Stimulated activated CD4-positive, alpha-beta T cell treated with anti-CD3 and anti-CD28 coated beads, Interleukin-1b, Interleukin-23, amount 100 ng/mL, for 1 hour (primary cell): Measurements from ENCODE around the gene GPRC6A.

Experiments
- DNase-seq, 2 donors: peaks; one replicate each; pipeline ENCODE4 v3.0.0-alpha.2; 2020; ENCODE audit warnings: low read depth in 2 of 2

The GPRC6A gene

DNA sequence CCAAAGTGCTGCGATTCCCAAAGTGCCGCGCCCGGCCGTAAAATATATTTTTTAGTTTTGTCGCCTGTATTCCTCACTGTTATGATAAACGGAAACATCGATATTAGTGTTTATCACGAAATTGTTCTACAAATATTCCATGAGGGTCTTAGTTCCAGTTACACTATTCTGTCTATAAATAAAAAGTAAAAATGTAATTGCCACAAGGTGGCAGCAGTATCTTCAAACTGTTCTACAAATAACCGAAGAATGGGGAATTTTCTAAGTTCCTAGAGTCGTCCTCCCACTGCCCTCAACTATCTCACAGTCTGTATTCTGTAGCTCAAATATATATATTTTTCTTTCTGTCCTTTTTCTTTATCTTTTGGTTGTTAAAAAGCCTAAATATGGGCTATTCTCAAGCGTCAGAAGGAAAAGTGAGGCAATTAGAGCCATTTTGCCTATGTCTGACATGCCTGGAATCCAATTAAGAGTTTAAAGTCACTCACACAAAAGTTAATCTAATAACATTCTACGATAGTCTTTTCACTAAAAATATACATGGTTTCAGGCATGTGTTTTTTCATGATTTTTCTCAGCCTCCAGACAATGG, 49.2 kb downstream of the GPRC6A start:
- no peak for DNase-seq

- no peak for DNase-seq
Measured at GRCh38 chr6:116773886-116774285, 55.0 kb downstream of the GPRC6A start.

GRCh38 chr6:116772450-116772849, 56.4 kb downstream of the GPRC6A start:
- no peak for DNase-seq

DNA sequence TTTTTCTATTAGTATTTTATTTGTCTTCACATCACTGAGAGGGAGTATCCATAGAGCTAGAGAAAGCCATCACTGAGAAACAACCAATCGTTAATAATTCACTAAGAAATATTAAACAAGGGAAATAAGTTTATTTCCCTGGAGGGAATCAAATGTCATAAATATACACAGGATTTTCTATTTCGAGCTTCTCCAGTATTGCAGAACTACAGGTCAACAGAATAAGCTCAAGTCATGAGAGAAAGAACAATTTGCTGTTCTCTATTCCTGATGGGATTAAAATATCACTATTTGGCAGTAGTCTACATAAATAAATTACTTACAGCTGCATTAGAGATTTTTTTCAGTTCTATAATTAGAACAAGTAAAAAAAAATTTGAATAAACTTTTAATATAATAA, 61.2 kb downstream of the GPRC6A start:
- DNase-seq: no peak

- no peak for DNase-seq
Measured at GRCh38 chr6:116766506-116767176, 62.2 kb downstream of the GPRC6A start.

DNA sequence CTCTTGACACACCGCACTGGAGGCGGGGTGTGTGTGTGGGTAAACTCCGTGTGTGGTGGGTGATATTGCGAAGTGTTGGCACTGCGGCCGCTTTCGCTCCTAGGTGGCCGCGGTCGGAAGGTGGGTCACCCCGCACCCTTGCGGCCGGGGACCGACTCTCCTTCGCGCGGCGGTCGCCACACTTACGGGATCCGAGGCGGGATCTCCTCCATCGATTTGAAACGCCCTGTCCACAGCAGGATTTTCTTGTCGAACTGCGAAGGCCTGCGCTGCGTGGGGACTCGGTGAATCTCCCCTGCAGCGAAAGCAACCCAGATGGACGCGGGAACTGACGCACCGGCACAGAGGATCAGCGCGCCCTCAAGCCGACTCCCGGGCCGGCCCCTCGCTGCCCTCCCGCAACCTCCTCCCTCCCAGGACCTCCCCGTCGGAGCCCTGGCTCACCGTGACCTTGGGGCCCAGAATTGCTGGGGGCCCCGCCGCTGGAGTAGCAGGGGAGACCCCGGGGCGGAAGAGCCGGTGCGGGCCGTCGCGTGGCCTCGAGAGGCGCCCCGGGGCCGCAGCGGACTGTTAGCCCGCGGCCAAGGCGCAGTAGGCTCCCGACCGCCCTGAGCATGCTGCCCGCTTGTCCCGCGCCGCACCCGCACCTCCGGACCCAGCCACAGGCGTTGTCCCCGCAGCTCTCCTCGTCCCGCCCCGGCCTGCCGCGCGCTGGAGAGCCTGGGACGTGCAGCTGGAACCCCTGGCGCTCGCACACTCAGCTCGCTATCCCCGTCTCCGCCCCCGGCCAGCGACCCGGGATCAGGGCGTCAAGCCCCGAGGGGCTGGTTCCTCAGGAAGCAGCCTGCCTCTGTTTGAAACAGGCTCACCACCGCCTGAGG, 63.7 kb downstream of the GPRC6A start, which contains the start of gene FAM162B:
TSS of gene FAM162B (minus strand) at position 759 of the 881 bp plus-strand sequence. CDS start at position 616, 143 bp downstream.
- DNase-seq: no peak

- DNase-seq: no peak
Measured at GRCh38 chr6:116764629-116764960, 64.3 kb downstream of the GPRC6A start.

DNA sequence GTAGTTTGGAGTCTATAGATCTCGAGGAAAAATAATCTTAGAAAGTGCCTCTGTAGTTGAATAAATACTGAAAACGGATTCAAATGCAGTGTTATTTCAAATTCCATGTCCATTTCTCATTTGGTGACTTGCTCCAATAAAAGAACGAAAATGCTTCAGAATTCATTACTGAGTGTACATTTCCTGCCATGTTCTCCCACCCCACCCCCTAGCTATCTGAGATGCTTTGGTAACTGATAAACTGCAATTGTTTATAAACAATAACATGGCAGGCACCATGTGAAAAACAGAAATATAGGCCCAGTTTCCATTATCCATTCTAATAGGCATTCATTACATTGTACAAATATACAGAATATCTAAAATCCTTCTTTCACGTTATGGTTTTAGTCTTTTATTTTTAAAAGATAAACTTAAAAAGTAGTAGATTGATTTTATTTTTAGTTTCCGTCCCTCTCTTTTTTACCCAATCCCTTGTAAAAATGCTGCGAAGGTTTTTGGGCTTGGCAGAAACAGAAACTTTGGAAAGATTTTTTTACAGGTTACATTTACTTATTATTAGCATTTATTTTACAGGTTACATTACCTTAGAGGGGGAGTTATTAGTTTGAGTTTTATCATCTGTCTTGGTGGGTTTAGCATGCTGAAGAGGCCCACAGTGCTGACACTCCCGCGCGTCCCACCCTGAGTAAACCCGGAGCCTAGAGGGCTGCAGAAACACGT, 64.8 kb downstream of the GPRC6A start:
- DNase-seq: no peak

GRCh38 chr6:116763048-116763447, 65.8 kb downstream of the GPRC6A start:
- DNase-seq: no peak

DNA sequence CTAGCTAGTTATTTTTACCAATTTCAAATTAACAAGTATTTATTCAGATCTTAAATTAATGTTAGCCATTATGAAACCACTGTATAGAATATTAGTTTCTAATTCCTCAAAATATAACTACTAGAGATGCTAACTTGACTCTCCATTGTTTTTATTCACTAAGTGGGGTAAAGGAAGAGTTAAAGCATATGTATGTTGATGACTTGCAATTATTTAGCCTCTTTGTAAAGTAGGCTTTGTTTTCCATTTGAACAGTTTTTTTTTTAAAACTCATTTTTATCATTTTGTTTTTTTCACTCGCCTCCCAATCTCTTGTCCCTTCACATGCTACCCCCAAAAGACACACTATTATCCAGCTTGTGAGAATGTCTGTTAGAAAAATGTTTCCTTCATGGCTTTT, 66.6 kb downstream of the GPRC6A start:
- no peak for DNase-seq

DNA sequence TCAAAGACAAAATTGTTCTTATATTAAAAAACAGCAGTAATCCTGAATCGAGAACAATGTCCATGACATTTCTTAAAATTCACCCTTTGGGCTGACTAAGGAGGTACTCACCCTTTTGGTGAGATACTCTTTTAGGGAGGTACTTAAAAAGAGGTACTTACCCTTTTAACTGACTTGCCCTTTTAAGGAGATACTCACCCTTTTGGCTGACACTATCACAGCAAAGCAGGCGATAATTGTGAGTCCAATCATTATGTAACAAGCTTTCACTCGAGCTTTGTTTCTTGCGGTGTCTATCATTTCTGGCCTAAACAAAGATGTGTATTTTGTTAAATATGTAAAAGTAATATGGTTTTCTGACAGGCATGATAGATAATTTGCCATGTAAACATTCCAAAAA, 67.1 kb downstream of the GPRC6A start:
- DNase-seq: no peak

DNA sequence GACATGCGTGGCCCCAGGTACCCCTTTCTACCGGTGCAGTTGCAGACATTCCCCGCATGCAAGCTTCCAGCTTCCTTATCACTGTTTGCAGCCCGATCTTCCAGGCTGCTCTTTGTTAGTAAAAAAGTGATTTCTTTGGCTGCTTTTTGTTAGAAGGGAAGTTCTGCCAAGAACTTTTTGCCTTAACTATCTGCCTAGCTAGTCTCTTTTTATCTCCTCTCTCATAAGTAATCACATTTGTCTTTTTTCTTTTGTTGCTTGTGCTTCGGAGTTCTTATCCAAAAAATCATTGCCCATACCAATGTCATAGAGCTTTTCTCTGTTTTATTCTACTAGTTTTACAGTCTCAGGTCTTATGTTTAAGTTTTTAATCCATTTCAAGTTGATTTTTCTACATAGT, 83.7 kb downstream of the GPRC6A start:
- no peak for DNase-seq
